Measurements from ENCODE around the gene SLC12A5. TPM values are rescaled to one million over a fixed set of nuclear protein-coding genes. Genes with fewer than 3 reads are reported as not detected.

Gene SLC12A5
- total and polyA plus RNA-seq, 9 of the 15 experiments (the other 6 are each of a cell fraction or from before 2014, with no cell fraction given): 0.36 to 7.5 (median 2.1) TPM

- no TSS peak for BruUV-seq (replicated peaks)
- H3K79me2 ChIP-seq (ENCODE audit: control insufficient read depth, insufficient read depth, low read length): no peaks in the 10 kb centered on the region
- intact Hi-C loops (cut with micrococcal nuclease) (loop anchor here (2.0 kb wide), 1 partner anchor 26 kb away; no protein-coding TSS in a partner anchor), in situ Hi-C loops (cut with MboI) (no loop called here)
- ChIA-PET POLR2A (interaction anchor here (0.6 to 1.9 kb wide), 11 partner anchors 9 to 650 kb away, joined by 3 to 8 read pairs (median 3); no protein-coding TSS in a partner anchor), CTCF (ENCODE audit: low intra/inter-chr PET ratio) (interaction anchor here (0.7 to 0.8 kb wide), 5 partner anchors 13 to 386 kb away, joined by 3 to 7 read pairs (median 4); no protein-coding TSS in a partner anchor)
- DNase-seq (ENCODE audit: extremely low read depth in 1 of 4, low spot score in 3 of 4) (peak; percentile 85 to 90 (median 87)), FAIRE-seq (peak; percentile 87), ATAC-seq (peak; percentile 94)
- no peak overlapping the region; the same call in 1 of the 2 replicates for H3K4me2 ChIP-seq (ENCODE audit: insufficient read depth, low read length)
- peaks cover 20 to 23% of the 10 kb centered on the region in 2 experiments for H3K4me1 ChIP-seq (replicated peaks in 1 of 2; ENCODE audit: control insufficient read depth in 2 of 2, insufficient read depth in 2 of 2, low read length in 2 of 2)
- H3K9ac ChIP-seq (ENCODE audit: insufficient read depth in 1 of 2, low read depth in 2 of 2, low read length in 2 of 2): no peak overlapping the region
- H3K27me3 ChIP-seq (ENCODE audit: control insufficient read depth in 2 of 2, insufficient read depth in 2 of 2, low read length in 2 of 2): no peaks in the 10 kb centered on the region
- H3K36me3 ChIP-seq (ENCODE audit: control insufficient read depth, insufficient read depth, low read length): no peaks in the 10 kb centered on the region
- H3K9me1 ChIP-seq (ENCODE audit: control insufficient read depth, insufficient read depth, low read length): no peaks in the 10 kb centered on the region
- H3K4me3 ChIP-seq: no peak overlapping the region
- no peak overlapping the region for H2AFZ ChIP-seq (ENCODE audit: low read depth, low read length)
- H4K20me1 ChIP-seq (replicated peaks; ENCODE audit: control insufficient read depth, insufficient read depth, low read length): no peaks in the 10 kb centered on the region
- H3K27ac ChIP-seq (ENCODE audit: extremely low read depth, low read depth, low read length): no peak overlapping the region
- no peaks in the 10 kb centered on the region; the same call in 1 of the 2 replicates for H3K9me3 ChIP-seq (replicated peaks; ENCODE audit: control insufficient read depth, insufficient read depth, low read depth, low read length)
- WGBS (ENCODE audit: insufficient coverage, low coverage, missing lambda C conversion rate): 3% methylated on average over 16 of the region's 16 CpGs
- TF ChIP-seq CBFB (CRISPR knock-in tag; IDR thresholded peaks at IDR 0.05) (no peak), DMBX1 (CRISPR knock-in tag; IDR thresholded peaks at IDR 0.05; ENCODE audit: borderline replicate concordance) (no peak), BRF2 (IDR thresholded peaks at IDR 0.05; ENCODE audit: borderline replicate concordance, insufficient read depth, insufficient read length) (no peak), CBX8 (IDR thresholded peaks at IDR 0.05; ENCODE audit: borderline replicate concordance, extremely low read depth, low read depth, low read length, poor library complexity, severe bottlenecking) (no peak), TAF7 (tag; IDR thresholded peaks at IDR 0.05) (no peak), MYC (IDR thresholded peaks at IDR 0.05; ENCODE audit: low read depth, low read length) (no peak), MYC (CRISPR knock-in tag; IDR thresholded peaks at IDR 0.05; ENCODE audit: borderline replicate concordance, low read depth) (no peak), FOSL1 (tag; conservative IDR thresholded peaks at IDR 0.05) (no peak), RBBP5 (IDR thresholded peaks at IDR 0.05; ENCODE audit: borderline replicate concordance, insufficient read depth, low read length, poor library complexity, severe bottlenecking) (no peak), CTCF (IDR thresholded peaks at IDR 0.05 in 2 of 3, conservative IDR thresholded peaks at IDR 0.05 in 1 of 3; ENCODE audit: insufficient read depth in 2 of 3, low read depth in 1 of 3, low read length in 3 of 3) (peak; percentile 88 to 97 (median 91)), NR4A1 (CRISPR knock-in tag; IDR thresholded peaks at IDR 0.05) (0 out of 2 replicates have a peak, but pooled peaks have one; percentile 36), NR4A1 (tag; IDR thresholded peaks at IDR 0.05) (no peak), TAF9B (IDR thresholded peaks at IDR 0.05; ENCODE audit: partially characterized antibody) (no peak), ZNF24 (IDR thresholded peaks at IDR 0.05) (no peak), SMAD3 (CRISPR knock-in tag; conservative IDR thresholded peaks at IDR 0.05) (0 out of 2 replicates have a peak, but pooled peaks have one; percentile 22), LCOR (CRISPR knock-in tag; IDR thresholded peaks at IDR 0.05) (0 out of 2 replicates have a peak, but pooled peaks have one; percentile 28), ELK1 (CRISPR knock-in tag; IDR thresholded peaks at IDR 0.05) (no peak), ZNF354B (CRISPR knock-in tag; IDR thresholded peaks at IDR 0.05) (no peak)
Observed at GRCh38 chr20:45987108-45987780, 41.8 kb upstream of the SLC12A5 start.

Measured in K562 (cell line).